PFSK-1 (cell line): ENCODE results near the gene FDX2.

Source experiments
- FOXP2 ChIP-seq: optimal IDR thresholded peaks from 2 replicates; pipeline ENCODE3; 2011; ENCODE audit warnings: borderline replicate concordance, control low read depth, inconsistent platforms; ENCODE audit not compliant: insufficient read depth; ENCODE audit errors: extremely low read length, extremely low read depth
- POLR2AphosphoS5 ChIP-seq: IDR thresholded peaks from 2 replicates; pipeline ENCODE4 v1.6.1; 2012; ENCODE audit warnings: low read depth, mild to moderate bottlenecking, control low read depth, low read length, moderate library complexity
- REST ChIP-seq, 2 experiments: IDR thresholded peaks; 2 replicates each; pipeline versions ENCODE4 v1.6.1 to v1.8.0; 2011 to 2012; ENCODE audit warnings: low read depth in 2 of 2, low read length in 2 of 2, control low read depth in 1 of 2, inconsistent platforms in 1 of 2, mild to moderate bottlenecking in 1 of 2, moderate library complexity in 1 of 2; ENCODE audit not compliant: insufficient read depth in 1 of 2
- SIN3A ChIP-seq: IDR thresholded peaks from 2 replicates; pipeline ENCODE4 v1.6.1; 2012; ENCODE audit warnings: mild to moderate bottlenecking, low read length, moderate library complexity, borderline replicate concordance; ENCODE audit not compliant: insufficient read depth
- TAF1 ChIP-seq: IDR thresholded peaks from 2 replicates; pipeline ENCODE4 v1.6.1; 2012; ENCODE audit warnings: low read length, control low read depth, borderline replicate concordance; ENCODE audit not compliant: insufficient read depth

Gene FDX2

GRCh38 chr19:10284065-10284959 is 31.5 kb downstream of the FDX2 start:
- TF ChIP-seq SIN3A (no peak), REST (IDR thresholded peaks at IDR 0.05; ENCODE audit: insufficient read depth in 1 of 2, low read depth in 2 of 2, low read length in 2 of 2) (no peak), POLR2AphosphoS5 (no peak), FOXP2 (no peak), TAF1 (no peak)

GRCh38 chr19:10283301-10284064 is 32.3 kb downstream of the FDX2 start:
- TF ChIP-seq POLR2AphosphoS5, result no peak
- no peak for TF ChIP-seq REST (IDR thresholded peaks at IDR 0.05; ENCODE audit: insufficient read depth in 1 of 2, low read depth in 2 of 2, low read length in 2 of 2)
- no peak for TF ChIP-seq FOXP2
- TF ChIP-seq SIN3A, result no peak
- TF ChIP-seq TAF1, result no peak

- TF ChIP-seq SIN3A (no peak), POLR2AphosphoS5 (no peak), TAF1 (no peak), FOXP2 (no peak), REST (IDR thresholded peaks at IDR 0.05; ENCODE audit: insufficient read depth in 1 of 2, low read depth in 2 of 2, low read length in 2 of 2) (no peak)
These were observed 35.9 kb downstream of the FDX2 start for GRCh38 chr19:10279737-10280442.

- no peak for TF ChIP-seq FOXP2
- no peak for TF ChIP-seq REST (IDR thresholded peaks at IDR 0.05; ENCODE audit: insufficient read depth in 1 of 2, low read depth in 2 of 2, low read length in 2 of 2)
- TF ChIP-seq POLR2AphosphoS5, result no peak
- TF ChIP-seq SIN3A, result no peak
- TF ChIP-seq TAF1, result no peak
These were observed 36.9 kb downstream of the FDX2 start for GRCh38 chr19:10278935-10279334.
